SH-SY5Y (cell line): Measurements from ENCODE around the gene ZNF408.

Experiments
- GATA2 ChIP-seq: IDR thresholded peaks from 2 replicates; pipeline ENCODE4 v1.6.1; 2011; ENCODE audit warnings: mild to moderate bottlenecking, low read depth, low read length
- GATA3 ChIP-seq: IDR thresholded peaks from 2 replicates; pipeline ENCODE4 v1.6.1; 2011; ENCODE audit warnings: low read depth, mild to moderate bottlenecking, low read length, moderate library complexity

Gene ZNF408

DNA sequence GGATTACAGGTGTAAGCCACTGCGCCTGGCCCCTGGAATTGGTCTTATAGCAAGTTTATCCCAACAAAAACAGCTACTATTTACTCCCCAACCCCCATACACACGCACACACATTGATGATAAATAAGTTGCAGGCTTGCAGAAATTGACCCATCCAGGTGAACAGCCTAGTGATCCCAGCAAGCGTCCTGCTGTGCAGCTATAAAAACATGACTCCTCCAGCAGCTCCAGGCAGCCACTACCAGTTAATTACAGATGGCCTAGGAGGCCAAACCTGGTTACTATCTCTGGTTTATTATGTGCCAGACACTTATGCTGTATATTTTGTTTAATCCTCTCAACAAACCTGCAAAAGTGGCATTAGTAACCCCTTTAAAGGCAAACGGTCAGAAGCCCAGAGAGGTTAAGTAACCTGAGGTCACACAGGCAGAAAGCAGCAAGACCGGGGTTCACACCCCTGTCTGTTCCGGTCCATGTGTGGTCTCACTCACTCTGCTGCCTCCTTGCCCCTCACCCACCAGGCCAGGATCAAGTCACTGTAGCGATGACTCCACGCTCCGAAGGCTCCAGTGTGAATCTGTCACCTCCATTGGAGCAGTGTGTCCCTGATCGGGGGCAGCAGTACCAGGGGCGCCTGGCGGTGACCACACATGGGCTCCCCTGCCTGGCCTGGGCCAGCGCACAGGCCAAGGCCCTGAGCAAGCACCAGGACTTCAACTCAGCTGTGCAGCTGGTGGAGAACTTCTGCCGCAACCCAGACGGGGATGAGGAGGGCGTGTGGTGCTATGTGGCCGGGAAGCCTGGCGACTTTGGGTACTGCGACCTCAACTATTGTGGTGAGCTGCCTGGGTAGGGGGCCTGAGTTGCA lies 24.7 kb downstream of the ZNF408 start:
- no peak for TF ChIP-seq GATA3

DNA sequence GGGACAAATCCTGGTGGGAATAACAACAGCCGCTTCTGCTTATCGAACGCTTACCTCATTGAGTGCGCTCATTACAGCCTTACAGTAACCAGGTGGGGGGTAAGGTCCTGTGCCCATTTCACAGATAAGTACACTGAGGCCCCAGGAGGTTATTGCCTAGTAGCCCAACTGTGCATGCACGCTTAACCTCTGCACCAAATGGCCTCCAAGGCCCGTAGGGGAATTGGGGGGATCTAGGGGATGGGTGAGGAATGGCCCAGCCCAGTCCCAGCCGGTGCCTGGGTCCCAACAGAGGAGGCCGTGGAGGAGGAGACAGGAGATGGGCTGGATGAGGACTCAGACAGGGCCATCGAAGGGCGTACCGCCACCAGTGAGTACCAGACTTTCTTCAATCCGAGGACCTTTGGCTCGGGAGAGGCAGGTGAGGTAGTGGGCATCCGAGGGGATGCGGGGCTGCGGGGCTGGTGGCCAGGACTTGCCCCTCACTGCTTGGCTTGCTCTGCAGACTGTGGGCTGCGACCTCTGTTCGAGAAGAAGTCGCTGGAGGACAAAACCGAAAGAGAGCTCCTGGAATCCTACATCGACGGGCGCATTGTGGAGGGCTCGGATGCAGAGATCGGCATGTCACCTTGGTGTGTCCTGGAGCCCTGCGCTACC lies 25.5 kb downstream of the ZNF408 start:
- no peak for TF ChIP-seq GATA2
- TF ChIP-seq GATA3, result no peak

DNA sequence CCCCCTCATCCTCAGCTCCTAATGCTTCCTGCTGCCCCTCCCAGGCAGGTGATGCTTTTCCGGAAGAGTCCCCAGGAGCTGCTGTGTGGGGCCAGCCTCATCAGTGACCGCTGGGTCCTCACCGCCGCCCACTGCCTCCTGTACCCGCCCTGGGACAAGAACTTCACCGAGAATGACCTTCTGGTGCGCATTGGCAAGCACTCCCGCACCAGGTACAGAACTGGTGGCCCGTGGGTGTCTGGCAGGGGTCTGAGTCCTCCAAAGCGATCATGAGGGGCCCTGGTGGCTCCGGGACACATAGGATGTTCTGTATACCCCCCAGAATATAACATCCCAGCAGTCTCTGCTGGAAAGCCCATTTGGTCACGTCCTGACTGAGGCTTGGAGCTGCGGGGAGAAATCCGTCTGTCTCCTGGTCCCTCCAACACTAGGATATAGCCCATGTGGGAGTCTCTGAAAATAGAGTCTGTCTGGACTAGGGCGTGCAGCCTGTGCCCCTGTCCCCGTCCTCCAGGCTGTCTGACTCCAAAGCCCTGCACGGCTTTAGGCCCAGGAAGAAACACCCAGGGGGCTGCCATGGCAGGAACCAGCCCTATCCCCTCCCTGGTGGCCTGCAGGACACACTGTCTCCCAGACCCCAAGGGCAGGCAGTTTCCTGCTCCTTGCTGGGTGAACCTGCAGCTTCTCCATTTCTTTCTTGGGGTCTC lies 27.3 kb downstream of the ZNF408 start:
- TF ChIP-seq GATA2 (no peak), GATA3 (no peak)

DNA sequence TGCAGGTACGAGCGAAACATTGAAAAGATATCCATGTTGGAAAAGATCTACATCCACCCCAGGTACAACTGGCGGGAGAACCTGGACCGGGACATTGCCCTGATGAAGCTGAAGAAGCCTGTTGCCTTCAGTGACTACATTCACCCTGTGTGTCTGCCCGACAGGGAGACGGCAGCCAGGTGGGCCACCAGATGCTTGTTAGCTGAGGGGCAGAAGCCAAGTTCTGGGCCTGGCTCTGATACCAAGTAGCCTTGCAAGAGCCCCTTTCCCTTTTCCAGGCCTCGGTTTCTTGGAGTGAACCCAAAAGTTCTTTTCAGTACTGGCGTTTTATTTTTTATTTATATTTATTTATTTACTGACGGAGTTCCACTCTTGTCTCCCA lies 27.8 kb downstream of the ZNF408 start:
- no peak for TF ChIP-seq GATA2
- no peak for TF ChIP-seq GATA3

DNA sequence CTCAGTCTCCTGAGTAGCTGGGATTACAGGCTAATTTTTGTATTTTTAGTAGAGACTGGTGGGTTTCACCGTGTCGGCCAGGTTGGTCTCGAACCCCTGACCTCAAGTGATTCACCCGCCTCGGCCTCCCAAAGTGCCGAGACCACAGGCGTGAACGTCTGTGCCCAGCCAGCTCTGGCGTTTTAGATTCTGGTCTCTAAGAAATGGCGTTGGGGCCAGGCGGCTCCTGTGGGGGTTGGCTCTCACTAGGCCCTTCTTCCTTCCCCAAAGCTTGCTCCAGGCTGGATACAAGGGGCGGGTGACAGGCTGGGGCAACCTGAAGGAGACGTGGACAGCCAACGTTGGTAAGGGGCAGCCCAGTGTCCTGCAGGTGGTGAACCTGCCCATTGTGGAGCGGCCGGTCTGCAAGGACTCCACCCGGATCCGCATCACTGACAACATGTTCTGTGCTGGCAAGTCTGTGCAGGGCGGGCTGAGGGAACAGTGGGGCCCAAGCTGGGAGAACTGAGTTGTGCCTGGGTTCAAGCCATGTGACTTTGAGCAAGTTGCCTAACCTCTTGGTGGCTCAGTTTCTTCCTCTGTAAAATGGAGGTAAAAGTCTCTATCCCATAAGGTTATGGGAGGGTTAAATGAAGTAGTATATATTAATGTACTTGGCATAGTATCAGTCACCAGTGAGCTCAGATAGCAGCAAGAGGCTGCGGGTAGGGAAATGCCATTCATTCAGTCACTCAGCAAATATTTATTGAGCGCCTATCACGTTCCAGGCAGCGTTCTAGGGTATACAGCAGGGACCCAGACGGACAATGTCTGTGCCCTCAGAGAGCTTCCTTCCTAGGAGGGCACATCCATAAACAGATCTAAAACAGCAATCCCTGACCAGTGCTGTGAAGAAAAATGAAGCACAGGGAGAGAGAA lies 28.5 kb downstream of the ZNF408 start:
- TF ChIP-seq GATA2 (no peak), GATA3 (no peak)

DNA sequence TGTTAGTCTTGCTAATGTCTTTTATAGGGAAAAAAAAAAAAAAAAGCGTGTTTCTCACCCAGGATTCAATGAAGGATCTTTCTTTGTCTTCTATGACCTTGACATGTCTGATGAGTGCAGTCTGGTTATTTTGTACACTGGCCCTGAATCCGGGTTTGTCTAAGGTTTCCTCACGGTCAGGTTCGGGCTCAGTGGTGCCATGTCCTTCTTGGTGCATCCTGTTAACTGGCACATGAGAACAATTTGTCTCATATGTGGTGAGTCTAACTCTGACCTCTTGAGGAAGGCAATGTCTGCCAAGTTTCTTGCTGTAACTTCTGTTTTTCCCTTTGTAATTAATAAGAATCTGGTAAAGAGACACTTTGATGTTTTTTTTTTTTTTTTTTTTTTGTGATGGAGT lies 30.7 kb downstream of the ZNF408 start:
- TF ChIP-seq GATA3 (no peak), GATA2 (no peak)

DNA sequence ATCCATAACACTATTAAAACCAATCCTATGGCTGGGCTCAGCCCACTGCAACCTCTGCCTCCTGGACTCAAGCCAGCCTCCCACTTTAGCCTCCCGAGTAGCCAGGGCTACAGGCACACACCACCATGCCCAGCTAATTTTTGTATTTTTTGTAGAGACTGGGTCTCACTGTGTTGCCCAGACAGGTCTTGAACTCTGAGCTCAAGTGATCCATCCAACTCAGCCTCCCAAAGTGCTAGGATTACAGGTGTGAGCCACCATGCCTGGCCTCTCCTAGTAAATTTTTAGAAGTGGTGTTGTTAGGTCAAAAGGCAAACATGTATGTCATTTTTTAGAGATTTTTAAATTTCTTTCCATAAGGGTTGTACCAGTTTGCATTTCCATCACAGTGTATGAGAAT lies 32.4 kb downstream of the ZNF408 start:
- TF ChIP-seq GATA3 (no peak), GATA2 (no peak)

DNA sequence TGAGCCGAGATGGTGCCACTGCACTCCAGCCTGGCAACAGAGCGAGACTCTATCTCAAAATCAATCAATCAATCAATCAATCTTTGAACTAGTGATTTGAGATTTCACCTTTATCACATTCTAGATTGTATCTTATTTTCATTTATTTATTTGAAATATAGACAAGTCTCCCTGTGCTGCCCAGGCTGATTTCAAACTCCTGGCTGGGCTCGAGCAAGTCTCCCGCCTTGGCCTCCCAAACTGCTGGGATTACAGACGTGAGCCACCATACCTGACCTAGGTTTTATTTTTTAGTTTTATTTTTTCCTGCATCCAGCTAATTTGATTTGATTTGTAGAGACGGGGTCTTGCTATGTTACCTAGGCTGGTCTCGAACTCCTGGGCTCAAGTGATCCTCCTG lies 35.3 kb downstream of the ZNF408 start:
- TF ChIP-seq GATA2 (no peak), GATA3 (no peak)

DNA sequence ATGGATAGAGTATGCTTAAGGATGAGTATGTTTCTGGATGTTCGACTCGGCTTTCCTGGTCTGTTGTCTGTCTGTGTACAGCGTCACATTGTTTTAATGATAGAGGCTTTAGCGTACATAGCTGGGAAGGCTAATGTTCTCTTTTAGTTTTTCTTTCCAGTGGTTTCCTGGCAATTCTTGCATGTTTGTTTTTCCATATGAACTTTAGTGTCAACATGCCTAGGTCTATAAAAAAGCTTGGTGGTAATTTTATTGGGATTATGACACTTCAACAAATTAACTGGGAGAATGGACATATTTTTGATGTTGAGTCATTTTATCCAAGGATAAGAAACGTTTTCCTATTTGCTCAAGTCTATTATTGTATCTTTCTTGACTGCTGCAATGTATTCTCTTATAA lies 35.8 kb downstream of the ZNF408 start:
- TF ChIP-seq GATA3 (no peak), GATA2 (no peak)

DNA sequence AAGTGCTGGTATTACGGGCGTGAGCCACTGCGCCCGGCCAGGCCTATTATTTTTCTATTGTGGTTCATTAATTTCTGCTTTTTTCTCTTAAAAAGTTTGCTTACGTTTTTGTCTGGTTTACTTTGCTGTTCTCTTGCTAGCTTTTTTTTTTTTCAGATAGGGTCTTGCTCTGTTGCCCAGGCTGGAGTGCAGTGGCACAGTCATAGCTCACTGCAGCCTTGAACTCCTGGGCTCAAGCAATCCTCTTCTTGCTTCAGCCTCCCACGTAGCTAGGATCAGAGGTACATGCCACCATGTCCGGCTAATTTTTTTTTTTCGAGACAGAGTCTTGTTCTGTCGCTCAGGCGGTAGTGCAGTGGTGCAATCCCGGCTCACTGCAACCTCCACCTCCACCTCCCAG lies 36.9 kb downstream of the ZNF408 start:
- TF ChIP-seq GATA2 (no peak), GATA3 (no peak)

DNA sequence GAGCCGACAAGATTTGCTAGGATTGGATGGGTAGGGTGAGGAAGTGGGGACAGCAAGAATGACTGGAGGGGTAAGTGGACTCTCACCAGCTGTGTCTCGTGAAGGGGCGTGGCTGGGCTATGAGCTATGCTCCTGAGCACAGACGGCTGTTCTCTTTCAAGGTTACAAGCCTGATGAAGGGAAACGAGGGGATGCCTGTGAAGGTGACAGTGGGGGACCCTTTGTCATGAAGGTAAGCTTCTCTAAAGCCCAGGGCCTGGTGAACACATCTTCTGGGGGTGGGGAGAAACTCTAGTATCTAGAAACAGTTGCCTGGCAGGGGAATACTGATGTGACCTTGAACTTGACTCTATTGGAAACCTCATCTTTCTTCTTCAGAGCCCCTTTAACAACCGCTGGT lies 38.1 kb downstream of the ZNF408 start:
- TF ChIP-seq GATA2, result no peak
- TF ChIP-seq GATA3, result no peak

DNA sequence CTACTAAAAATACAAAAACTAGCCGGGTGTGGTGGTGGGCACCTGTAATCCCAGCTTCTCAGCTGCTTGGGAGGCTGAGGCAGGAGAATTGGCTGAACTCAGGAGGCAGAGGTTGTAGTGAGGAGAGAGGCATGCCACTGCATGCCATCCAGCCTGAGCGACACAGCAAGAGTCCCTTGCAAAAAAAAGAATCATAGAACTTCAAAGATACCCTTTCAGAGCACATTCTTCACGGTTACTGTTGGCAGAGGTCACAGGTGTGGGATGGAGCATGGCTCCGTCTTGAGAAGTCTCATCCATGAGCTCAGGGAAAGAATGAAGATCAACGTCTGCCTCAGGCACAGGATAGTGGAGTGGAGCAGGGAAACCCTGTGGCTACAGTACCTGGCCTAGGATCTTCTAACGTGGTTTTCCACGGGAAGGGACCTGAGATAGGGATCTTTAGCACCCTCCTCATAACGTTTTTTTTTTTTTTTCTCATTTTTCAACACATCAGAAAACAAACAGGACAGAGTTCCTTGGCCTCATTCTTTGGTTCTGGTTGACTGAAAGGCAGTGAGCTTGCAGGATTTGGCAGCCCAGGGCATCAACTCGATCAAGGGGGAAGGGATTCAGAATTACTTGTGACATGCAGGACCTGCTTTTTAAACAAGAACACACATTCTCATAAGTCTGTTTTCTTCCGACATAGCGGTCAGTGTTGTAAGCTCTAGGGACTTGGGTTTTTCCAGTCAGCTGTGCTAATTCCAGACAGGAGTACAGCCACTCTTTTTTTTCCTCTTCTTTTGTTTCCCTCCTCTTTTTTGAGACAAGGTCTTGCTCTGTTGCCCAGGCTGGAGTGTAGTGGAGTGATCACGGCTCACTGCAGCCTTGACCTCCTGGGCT lies 41.0 kb downstream of the ZNF408 start:
- TF ChIP-seq GATA3 (no peak), GATA2 (no peak)

DNA sequence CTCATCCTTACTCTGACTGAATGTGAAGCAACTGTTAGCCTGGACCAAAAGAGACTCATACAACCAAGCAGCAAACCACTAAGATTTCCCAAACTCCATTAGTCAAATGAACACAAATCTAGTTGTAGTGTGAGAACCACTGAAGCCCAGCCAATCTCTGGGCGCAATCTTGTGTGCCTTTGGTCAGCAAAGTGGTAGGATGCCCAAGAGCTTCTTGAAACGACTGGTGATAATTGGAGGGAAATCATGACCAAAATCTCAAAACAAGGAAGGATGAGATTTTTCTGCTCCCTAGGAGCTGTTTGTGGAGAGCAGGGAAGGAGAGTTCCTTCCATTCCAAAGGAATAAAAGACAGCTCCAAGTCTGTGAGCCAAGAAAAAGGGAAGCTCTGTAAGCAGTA lies 42.2 kb downstream of the ZNF408 start:
- TF ChIP-seq GATA3, result no peak
- no peak for TF ChIP-seq GATA2
